Mononuclear cell (primary cell): ENCODE measurements around the gene HIKESHI. TPM values are rescaled to one million over a fixed set of nuclear protein-coding genes. Genes with fewer than 3 reads are reported as not detected.

Source experiments
- H3K27me3 ChIP-seq: 2 replicates; pipeline ENCODE4 v1.6.0; 2011; ENCODE audit warnings: low read length, control low read depth; ENCODE audit not compliant: insufficient read depth
- H3K4me1 ChIP-seq: 2 replicates; pipeline ENCODE4 v1.5.1; 2011; ENCODE audit warnings: mild to moderate bottlenecking, low read length, control low read depth; ENCODE audit not compliant: insufficient read depth
- H3K4me3 ChIP-seq: 2 replicates; pipeline ENCODE4 v1.5.1; 2011; ENCODE audit warnings: mild to moderate bottlenecking, low read length, moderate library complexity
- H3K9me3 ChIP-seq: 2 replicates; pipeline ENCODE4 v1.5.1; 2011; ENCODE audit warnings: low read depth, mild to moderate bottlenecking, control low read depth, low read length
- total RNA-seq: library from RNA; depleted of rRNA; stranded (reverse); fragments of >200 nt; gene quantifications from one replicate; pipeline ENCODE4 v1.2.3, GENCODE V29; 2012

HIKESHI gene, protein sequence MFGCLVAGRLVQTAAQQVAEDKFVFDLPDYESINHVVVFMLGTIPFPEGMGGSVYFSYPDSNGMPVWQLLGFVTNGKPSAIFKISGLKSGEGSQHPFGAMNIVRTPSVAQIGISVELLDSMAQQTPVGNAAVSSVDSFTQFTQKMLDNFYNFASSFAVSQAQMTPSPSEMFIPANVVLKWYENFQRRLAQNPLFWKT
- total RNA-seq: 10.8 TPM

DNA sequence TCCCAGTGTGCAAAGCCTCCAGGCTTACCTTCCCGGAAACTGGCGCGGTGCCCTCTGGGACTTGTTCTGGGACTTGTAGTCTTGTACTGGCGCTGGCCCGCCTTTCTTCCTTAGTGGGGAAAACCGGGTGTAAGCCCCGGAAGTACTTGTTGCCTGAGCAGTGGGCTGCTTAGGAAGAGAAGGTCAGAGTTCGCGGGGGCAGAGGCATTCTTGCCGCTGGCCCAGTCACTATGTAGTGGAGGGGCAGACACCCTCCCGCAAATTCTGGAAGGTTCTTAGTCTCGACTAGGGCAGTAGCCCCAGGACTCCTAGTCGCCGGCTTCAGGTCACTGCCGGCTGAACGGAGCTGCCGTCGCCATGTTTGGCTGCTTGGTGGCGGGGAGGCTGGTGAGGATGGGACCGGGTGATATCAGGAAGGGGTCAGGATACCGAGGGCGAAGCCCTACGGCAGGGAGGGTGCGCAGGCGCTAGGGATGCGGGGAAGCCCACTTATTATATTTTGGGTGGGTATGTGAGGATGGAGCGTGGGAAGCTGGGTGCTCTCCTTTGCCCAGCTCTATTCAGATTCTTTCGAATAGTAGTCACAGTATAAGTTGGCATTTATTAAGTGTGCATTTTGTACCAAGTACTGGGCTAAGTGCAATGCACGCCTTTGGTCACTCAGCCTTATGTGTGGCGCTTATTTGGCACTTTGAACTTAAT lies at the start of gene HIKESHI:
Gene HIKESHI, plus strand, starts transcription at position 149 of the 702 bp plus-strand sequence. Its CDS starts 209 bp downstream, at position 358.
- no peaks in the 10 kb centered on the region for H3K27me3 ChIP-seq
- H3K4me3 ChIP-seq: peak within 1 kb of the TSS; percentile 73

DNA sequence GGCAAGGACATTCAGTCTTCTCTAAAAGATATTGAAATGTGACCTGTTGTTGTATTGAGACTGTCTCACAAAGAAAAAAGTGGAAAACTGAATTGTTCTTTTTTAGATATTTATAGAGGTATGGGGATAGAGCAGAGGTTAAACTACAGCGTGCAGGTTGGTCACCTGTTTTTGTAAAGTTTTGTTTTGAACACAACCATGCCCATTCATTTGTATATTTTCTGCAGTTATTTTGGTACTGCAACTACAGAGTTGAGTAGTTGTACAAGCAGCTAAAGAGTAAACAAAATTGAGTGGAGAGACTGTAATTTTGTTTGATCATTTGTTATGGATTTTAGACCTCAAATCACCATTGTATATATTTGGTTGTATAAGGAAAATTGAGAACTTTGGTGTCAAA lies 46.1 kb upstream of the HIKESHI start:
- no peak overlapping the region for H3K4me3 ChIP-seq
- no peaks in the 10 kb centered on the region for H3K9me3 ChIP-seq
- no peaks in the 10 kb centered on the region for H3K27me3 ChIP-seq
- no peaks in the 10 kb centered on the region for H3K4me1 ChIP-seq

More for the DNA sequence above, at the start of gene HIKESHI:
- H3K4me1 ChIP-seq: peaks cover 9% of the 10 kb centered on the region
- no peaks in the 10 kb centered on the region for H3K9me3 ChIP-seq

DNA sequence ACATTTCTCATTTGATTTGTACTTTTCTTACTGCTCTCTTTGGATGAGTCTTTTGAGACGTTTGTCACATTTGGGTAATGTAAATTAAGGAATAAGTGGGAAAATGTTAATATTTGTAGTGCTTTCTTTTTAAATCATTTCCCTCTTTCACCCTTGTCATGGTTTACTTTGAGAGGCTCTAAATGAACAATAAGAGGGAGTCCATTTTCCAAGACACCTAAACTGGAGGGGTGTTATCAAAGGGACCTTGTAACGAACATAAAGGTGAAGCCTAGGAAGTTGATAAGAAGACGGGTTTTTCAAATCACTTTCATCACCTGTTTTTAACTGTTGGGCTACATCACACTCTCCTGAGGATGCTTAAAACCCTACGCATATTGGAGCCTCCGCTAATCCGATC lies 45.4 kb upstream of the HIKESHI start:
- Histone ChIP-seq H3K27me3 (no peaks in the 10 kb centered on the region), H3K9me3 (no peaks in the 10 kb centered on the region), H3K4me1 (no peaks in the 10 kb centered on the region), H3K4me3 (no peak overlapping the region)

DNA sequence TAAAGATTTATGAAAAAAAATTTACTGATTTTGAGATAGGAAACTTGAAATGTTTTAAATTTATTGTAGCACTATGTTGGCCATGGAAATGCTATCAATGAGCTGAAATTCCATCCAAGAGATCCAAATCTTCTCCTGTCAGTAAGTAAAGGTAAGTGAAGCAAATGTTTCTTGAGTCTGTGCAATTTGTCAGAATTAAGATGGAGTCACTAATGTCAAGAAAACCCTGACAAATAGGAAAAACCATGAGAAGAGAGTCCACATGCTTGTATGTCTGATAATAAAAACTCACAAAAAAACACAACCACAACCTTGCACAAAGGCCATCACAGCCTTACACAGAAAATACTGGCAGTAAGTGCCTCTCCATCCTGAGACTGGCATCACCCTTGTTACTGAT lies 44.6 kb upstream of the HIKESHI start:
- Histone ChIP-seq H3K4me3 (no peak overlapping the region), H3K4me1 (no peaks in the 10 kb centered on the region)

DNA sequence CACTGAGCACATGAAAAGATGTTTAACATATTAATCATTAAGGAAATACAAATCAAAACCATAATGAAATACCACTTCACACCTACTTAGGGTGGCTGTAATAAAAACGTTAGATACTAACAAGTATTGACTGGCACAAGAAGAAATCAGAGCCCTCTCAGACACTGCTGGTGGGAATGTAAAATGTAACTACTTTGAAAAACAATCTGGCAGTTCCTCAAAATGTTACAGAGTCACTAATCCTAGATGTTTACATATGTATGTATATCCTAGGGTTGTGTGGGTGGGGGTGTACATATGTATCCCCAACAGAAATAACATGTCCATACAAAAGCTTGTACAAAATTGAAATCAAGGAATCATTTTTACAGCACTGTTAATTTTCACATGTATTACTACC lies 42.3 kb upstream of the HIKESHI start:
- no peaks in the 10 kb centered on the region for H3K4me1 ChIP-seq
- no peaks in the 10 kb centered on the region for H3K27me3 ChIP-seq
- no peak overlapping the region for H3K4me3 ChIP-seq
- no peaks in the 10 kb centered on the region for H3K9me3 ChIP-seq

More for the DNA sequence above, 44.6 kb upstream of the HIKESHI start:
- Histone ChIP-seq H3K9me3 (no peaks in the 10 kb centered on the region), H3K27me3 (no peaks in the 10 kb centered on the region)

DNA sequence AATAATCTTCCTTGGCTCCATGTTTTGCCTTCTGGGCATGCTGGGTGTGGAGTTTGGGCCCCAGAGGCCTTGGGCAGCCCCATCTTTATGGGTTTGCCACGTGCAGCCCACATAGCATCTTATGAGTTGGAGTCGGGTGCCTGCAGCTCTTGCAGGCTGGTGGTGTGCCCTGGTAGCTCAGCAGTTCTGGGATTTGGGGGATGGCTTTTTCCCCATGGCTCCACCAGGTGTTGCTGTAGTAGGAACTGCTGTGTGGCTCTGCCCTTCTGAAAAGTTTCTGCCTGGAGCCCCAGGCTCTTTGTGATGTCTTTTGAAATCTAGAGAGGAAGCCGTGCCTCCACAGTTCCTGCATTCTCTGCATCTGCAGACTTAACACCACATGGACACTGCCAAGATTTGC lies 40.7 kb upstream of the HIKESHI start:
- Histone ChIP-seq H3K27me3 (no peaks in the 10 kb centered on the region), H3K9me3 (no peaks in the 10 kb centered on the region), H3K4me1 (no peaks in the 10 kb centered on the region), H3K4me3 (no peak overlapping the region)

DNA sequence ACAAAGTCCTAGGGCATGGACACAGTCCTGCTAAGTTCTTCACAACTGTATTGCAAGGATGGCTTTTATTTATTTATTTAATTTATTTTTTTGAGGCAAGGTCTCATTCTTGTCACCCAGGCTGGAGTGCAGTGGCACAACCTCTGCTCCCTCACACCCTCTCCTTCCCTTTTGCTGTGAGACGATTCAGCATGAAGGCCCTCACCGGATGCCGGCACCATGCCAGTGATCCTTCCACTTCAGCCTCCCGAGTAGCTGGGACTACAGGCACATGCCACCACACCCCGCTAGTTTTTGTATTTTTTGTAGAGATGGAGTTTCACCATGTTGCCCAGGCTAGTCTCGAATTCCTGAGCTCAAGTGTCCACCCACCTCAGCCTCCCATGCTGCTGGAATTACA lies 39.7 kb upstream of the HIKESHI start:
- H3K9me3 ChIP-seq: no peaks in the 10 kb centered on the region
- no peak overlapping the region for H3K4me3 ChIP-seq
- no peaks in the 10 kb centered on the region for H3K27me3 ChIP-seq
- H3K4me1 ChIP-seq: no peaks in the 10 kb centered on the region

DNA sequence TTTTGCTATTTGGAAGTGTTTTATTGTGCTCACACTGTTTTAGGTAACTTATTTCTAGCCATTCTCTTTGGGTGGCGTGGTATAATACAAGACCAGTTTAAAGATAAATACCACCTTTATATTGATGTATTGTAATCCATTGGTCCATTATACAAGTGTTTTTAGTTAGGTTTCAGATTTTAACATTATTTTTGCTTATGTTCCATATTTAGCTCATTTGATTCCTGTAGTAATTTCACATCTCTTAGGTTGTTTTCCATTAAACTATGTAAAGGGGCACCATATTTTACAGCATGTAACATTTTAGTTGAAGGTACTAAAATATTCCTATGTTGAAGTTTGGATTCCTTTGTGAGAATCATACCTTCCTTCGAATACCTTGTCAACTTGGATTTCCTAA lies 37.4 kb upstream of the HIKESHI start:
- Histone ChIP-seq H3K4me1 (no peaks in the 10 kb centered on the region), H3K27me3 (no peaks in the 10 kb centered on the region), H3K9me3 (no peaks in the 10 kb centered on the region), H3K4me3 (no peak overlapping the region)

DNA sequence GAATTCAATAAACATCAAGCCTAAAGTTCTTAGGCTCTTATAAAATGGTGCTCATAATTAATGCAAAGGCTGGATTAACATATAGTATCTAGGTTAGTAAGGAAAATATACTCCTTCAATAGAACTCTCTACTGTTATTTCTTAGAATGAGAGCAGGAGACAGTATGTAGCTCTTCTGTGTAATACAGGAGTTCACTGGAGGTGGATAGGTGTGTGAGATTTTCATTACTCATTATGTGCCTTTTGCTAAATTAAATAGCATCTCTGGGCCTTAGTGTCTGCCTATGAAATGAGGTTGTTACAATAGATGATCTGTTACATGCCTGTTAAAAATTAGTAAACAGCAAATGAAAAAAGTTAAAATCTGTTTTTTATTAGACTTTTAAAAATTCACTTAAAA lies 36.8 kb upstream of the HIKESHI start:
- no peak overlapping the region for H3K4me3 ChIP-seq
- no peaks in the 10 kb centered on the region for H3K27me3 ChIP-seq
- no peaks in the 10 kb centered on the region for H3K4me1 ChIP-seq
- H3K9me3 ChIP-seq: no peaks in the 10 kb centered on the region

DNA sequence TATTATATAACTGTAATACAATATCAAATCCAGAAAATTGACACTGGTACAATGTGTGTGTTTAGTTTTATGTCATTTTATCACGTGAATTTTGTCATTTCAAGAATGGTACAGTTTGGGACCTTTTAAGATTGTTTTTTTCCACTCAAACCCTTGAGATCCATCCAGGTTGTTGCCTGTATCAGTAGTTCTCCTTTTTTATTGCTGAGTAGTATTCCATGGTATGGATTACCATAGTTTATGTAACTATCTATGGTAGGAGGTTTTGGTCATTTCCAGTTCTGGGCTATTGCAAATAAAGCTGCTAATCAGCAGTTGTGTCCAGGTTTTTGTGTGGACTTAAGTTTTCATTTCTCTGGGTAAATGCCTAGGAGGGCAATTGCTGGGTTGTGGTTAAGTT lies 32.4 kb upstream of the HIKESHI start:
- H3K4me3 ChIP-seq: no peak overlapping the region
- H3K4me1 ChIP-seq: no peaks in the 10 kb centered on the region
- no peaks in the 10 kb centered on the region for H3K9me3 ChIP-seq
- H3K27me3 ChIP-seq: no peaks in the 10 kb centered on the region

DNA sequence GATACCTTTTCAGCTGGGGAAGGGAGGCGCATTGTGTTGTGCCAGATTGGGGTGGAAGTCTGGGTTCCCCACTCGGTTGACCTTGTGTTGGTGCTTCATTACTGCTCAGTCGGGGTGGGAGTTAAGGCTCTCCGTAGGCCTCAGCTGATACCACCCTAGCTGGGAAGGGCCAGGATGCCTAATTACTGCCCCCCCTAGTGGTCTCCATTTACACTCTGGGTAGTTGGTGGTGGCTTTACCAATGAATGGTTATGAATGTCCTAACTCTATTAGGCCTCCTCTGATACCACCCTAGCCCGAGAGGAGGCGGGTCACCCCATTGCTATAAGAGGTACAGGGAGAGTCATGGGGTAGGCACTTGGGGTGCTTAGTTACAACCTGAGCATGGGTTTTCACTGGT lies 27.5 kb upstream of the HIKESHI start:
- H3K27me3 ChIP-seq: no peaks in the 10 kb centered on the region
- no peak overlapping the region for H3K4me3 ChIP-seq

DNA sequence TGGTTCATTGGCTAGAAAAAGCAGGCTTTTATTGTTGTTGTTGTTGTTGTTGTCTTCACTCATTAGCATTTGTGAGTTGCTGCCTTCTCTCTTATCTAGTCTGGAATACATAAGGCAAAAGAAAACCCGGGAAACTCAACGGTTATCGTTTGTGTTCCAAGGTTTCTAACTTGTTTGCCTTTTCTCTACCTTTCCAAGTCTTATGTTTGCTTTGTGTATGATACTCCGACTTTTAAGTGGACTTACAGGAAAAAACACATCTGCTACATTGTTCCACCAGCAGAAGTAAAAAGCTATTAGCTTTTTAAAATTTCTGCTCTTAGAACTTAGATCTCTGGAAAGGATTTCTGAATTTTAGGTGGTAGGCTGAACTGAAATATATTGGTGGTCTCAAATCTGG lies 27.0 kb upstream of the HIKESHI start:
- no peak overlapping the region for H3K4me3 ChIP-seq
- no peaks in the 10 kb centered on the region for H3K27me3 ChIP-seq
- peaks cover 12% of the 10 kb centered on the region for H3K9me3 ChIP-seq

More for the DNA sequence above, 27.5 kb upstream of the HIKESHI start:
- Histone ChIP-seq H3K9me3 (peaks cover 10% of the 10 kb centered on the region), H3K4me1 (no peaks in the 10 kb centered on the region)

DNA sequence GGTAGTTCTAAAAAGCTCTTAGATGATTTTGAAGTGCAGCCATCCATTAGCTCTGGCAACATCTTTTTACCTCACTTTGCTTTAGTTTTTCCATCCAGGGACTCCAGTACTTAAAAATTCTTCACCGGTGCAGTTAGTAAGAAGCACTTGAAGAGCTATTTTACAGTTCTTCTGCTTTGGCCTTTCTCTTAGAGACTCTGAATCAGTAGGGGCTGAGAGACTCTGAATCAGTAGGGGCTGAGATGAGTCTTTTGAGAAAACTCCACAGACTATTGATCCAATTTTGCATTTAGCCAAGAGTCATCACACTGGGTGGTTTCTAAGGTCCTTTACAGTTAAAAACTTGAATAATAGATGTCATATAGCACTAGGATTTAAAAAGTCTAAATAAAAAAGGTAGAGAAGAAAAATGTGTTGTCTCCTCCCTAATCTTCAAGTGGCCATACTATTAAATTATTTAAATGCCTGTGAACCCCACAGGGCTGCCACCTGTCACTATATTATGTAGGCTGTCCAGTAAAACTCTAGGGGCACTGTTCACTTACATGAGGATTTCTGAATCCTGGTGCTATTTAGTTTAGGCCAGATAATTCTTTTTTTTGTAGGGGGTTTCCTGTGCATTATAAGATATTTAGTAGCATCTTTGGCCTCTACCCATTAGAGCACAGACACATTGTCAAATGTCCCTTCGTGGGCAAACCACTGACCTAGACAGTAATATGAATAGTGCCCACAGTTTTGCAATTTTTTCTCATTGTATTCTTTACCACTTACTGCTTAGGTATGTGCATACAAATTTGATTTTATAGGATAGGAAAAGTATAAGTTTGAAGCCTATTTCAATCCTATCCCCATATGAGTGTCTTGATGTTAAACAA lies 26.3 kb upstream of the HIKESHI start:
- H3K4me3 ChIP-seq: no peak overlapping the region
- H3K4me1 ChIP-seq: no peaks in the 10 kb centered on the region
- no peaks in the 10 kb centered on the region for H3K27me3 ChIP-seq
- peaks cover 12% of the 10 kb centered on the region for H3K9me3 ChIP-seq

More for the DNA sequence above, 27.0 kb upstream of the HIKESHI start:
- H3K4me1 ChIP-seq: no peaks in the 10 kb centered on the region

DNA sequence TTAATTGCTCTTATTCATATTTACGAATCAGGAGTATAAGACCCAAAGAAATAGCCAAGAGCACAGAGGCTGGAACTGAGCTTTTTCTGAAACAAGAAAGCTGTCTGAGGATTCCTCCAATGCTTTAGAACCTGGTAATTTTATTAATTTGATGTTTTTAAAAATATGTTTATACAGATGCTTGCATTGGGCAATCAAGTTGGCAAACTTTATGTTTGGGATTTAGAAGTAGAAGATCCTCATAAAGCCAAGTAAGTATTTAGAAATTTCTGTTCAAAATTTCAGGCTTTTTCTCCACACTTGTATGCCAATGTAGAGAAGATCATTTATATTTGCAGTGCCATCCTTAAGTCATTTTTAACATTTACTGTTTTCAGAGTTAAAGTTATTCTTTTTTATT lies 24.3 kb upstream of the HIKESHI start:
- Histone ChIP-seq H3K4me3 (no peak overlapping the region), H3K9me3 (peaks cover 12% of the 10 kb centered on the region), H3K27me3 (no peaks in the 10 kb centered on the region), H3K4me1 (no peaks in the 10 kb centered on the region)

DNA sequence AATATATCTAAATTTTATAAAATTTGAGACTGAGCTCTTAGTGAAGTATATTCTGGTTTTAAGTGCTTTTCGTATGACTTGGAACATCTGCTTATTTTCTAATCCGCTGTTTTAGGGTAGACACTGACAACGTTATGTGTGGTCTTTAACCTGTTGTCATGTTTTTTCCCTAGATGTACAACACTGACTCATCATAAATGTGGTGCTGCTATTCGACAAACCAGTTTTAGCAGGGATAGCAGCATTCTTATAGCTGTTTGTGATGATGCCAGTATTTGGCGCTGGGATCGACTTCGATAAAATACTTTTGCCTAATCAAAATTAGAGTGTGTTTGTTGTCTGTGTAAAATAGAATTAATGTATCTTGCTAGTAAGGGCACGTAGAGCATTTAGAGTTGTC lies 23.8 kb upstream of the HIKESHI start:
- H3K4me1 ChIP-seq: no peaks in the 10 kb centered on the region
- H3K4me3 ChIP-seq: no peak overlapping the region
- H3K9me3 ChIP-seq: peaks cover 12% of the 10 kb centered on the region
- H3K27me3 ChIP-seq: no peaks in the 10 kb centered on the region
